Embryonic facial prominence (tissue), 1 donor: ENCODE measurements around the gene PNKD.

ENCODE experiments used
- DNase-seq: peaks from one replicate; pipeline ENCODE4 v3.0.0-alpha.2; 2016; ENCODE audit errors: extremely low spot score

PNKD gene

GRCh38 chr2:218269900-218270720, at the start of gene PNKD, which contains the start of gene AAMP:
TSS of gene PNKD (plus strand) at chr2:218270519. CDS start at chr2:218270536, 17 bp downstream.
TSS of gene AAMP (minus strand) at chr2:218270137. CDS start at chr2:218270086, 51 bp downstream.
- DNase-seq, result peak; percentile 100

DNA sequence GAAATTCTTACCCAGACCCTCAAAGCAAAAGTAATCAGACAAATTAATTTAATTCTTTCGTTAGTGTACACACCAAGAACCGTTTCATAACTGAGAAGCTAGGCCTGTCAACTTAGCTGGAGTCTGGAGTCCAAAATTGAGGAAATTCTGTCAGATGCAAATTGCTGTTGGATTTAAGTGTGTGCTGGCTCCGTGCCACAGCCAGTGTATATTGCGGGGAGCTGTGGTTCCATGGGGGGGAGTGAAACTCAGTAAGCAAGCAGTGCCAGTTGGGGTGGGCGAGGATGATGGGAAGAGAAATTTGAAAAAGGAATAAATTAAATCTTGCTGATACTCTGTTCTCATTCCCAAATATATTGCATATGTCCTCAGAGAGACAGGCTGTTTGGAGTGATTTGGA, 49.3 kb upstream of the PNKD start:
- DNase-seq, result no peak

DNA sequence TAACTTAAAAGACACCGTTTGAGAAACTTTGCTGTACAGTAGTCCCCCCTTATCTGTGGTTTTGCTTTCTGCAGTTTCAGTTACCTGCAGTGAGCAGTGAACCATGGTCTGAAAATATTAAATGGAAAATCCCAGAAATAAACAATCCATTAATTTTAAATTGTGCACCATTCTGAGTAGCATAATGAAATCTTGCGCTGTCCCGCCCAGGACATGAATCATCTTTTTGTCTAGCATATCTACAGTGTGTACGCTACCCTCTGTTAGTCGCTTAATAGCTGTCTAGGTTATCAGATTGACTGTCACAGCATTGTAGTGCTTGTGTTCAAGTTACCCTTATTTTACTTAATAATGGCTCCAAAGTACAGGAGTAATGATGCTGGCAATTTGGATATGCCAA, 47.3 kb upstream of the PNKD start:
- no peak for DNase-seq

DNA sequence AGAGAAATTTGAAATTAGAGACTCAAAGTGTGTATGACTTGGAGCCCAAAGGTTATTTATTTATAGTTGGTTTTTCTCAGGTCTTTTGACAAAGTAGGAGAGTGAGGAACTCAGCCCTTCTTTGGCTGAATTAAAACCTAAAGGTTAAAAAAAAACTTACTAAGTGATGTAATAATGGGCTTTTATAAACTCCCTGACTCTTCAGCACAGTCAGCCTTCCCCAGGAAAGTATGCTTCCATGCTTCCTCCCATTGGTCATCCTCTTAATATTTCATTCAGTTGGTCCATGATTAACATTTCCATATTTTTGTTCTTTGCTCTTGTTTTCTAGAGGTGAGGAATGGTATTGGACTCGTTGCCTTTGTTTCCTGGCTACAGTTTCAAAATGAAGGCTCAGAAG, 46.1 kb upstream of the PNKD start:
- DNase-seq, result no peak

- DNase-seq, result no peak
Measured at GRCh38 chr2:218226903-218227302, 43.4 kb upstream of the PNKD start.

DNA sequence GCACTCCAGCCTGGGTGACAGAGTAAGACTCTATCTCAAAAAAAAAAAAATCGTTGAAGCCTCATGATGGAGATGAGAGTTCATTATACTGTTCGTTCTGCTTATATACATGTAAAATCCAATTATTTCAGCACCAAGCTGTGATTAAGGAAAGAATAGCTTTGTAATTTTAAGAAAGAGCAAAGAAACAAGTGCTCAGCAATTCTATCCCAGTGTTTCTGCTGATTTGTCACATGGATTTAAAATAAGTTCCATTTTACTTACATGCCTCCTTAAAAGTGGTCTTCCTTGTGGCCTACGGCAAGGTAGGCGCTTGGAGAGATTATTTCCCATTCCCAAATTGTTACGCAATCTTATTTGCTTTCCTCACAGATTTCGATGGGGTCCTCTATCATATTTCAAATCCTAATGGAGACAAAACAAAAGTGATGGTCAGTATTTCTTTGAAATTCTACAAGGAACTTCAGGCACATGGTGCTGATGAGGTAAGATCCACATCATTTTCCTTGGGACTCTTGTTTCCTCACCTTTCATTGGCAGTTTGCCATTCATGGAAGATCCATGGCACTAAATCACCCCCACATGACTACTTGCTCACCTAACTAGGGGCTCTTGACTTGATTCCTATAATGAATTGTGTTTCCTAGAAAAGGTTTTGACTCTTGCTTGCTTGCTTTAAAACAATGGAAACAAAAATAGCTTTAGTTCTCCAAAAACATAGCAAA, 41.8 kb upstream of the PNKD start:
- no peak for DNase-seq

DNA sequence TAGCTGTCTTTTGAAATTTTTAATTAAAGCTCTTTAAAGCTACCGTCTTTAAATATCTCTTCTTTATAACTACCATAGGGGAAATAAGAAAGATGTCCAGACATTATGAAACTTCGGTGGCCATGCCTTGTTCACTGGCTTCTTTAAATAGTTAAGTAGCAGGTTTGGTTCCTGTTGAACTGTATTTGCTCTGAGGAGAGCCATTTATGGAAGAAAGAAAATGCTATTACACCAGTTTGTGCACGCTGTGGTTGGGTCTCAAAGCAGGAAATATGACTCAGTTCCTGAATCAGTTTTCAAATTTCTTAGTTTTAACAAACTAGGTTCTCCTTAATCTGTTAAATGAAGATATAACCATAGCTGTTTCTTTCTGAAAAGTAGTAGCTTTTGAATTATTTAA, 41.1 kb upstream of the PNKD start:
- no peak for DNase-seq

DNA sequence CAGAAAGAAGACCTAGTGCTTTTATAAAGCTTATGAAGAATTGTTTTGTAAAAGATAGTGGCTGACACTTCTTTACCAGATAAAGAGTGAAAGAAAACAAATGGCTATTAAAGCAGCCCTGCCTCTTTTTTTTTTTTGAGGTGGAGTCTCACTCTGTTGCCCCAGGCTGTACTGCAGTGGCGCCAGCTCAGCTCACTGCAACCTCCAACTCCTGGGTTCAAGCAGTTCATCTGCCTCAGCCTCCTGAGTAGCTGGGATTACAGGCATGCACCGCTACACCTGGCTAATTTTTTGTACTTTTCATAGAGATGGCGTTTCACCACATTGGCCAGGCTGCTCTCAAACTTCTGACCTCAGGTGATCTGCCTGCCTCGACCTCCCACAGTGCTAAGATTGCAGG, 40.5 kb upstream of the PNKD start:
- DNase-seq, result no peak

GRCh38 chr2:218230882-218231281, 39.4 kb upstream of the PNKD start:
- no peak for DNase-seq

DNA sequence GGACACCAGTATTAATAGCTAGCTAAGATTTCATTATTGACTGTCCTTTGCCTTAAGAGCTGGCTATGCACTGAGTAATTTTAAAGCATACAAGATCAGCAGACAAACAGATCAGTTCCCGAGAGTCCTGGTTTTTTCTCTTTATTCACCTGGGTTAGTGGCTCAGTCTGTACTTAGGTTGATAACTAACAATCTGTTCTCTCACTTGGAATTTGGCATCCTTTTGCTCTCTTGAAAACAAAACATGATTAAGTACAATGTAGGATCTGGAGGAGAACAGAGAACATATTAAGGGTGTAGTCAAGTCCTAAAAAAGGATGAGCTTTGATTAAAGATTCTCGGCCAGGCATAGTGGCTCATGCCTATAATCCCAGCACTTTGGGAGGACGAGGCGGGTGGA, 36.8 kb upstream of the PNKD start:
- no peak for DNase-seq

- DNase-seq, result no peak
Measured at GRCh38 chr2:218234521-218234920, 35.8 kb upstream of the PNKD start.

DNA sequence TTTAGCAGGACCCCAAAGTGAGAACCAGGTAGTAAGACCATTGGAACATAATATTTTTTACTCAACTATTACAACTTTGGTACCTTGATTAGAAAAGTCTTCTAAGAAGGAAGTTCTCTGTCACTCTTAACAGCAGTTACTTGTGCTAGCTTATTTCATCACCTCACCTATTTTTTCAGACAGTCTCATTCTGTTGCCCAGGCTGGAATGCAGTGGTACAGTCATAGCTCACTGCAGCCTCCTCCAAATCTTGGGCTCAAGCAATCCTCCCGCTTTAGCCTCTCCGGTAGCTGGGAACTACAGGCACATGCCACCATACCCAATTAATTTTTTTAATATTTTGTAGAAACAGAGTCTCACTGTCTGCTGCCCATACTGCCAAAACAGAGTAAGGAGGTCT, 35.3 kb upstream of the PNKD start:
- no peak for DNase-seq

DNA sequence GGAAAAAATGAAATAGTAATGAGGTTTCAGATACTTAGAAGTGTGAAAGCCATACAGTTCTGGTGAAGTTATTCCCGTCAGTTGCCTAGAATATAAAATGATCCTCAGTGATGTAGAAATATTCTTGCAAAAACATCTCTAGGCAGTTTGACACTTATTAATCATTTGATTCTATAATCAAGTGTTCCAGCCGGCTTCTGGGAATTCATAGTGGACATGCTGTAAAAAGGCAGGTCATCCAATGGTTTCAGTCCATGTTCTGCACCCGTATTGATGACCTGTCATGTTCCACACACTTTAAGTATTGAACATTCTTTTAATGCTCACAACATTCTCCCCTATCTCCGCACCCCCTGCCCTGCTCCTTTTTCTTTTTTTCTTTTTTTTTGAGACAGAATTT, 33.5 kb upstream of the PNKD start:
- no peak for DNase-seq

GRCh38 chr2:218238887-218239286, 31.4 kb upstream of the PNKD start:
- no peak for DNase-seq

DNA sequence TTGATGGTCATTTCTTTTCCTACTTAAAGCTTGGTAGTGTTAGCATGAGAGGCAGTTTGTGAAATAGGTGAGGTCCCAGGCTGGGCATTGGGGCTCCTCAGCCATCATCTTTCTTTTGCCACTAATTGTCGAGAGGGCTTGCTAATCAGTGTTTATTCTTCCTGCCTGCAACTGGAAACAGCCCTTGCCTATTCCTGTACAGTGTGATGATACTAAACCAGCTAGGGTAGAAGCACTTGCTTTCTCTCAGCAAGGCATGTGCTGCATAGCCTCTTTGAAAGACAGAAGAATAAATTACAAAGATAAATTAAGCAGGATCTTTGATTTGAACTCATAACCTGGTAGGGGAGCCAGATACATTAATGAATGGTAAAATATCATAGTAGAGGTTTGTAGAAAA, 26.1 kb upstream of the PNKD start:
- no peak for DNase-seq

DNA sequence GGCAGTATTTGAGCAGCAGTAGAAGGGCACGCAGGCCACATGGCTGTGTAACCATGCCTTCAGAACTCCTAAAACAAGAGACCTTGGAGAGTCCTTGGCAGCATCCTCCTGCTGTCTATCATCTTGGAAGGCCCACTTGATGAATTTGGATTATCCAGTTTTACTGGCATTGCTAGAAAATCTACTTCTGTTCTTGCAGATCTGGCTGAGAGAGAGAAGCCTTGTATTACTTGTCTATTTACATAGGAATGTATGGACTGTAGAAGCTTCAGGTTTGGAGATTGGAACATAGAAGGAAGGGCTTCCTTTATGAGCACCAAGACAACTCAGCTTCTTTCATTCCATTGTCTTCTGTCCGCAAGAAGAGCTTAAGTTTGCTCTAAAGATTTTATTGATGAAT, 25.7 kb upstream of the PNKD start:
- DNase-seq, result no peak

GRCh38 chr2:218245214-218245613, 25.1 kb upstream of the PNKD start:
- no peak for DNase-seq

GRCh38 chr2:218249691-218250090, 20.6 kb upstream of the PNKD start:
- no peak for DNase-seq

GRCh38 chr2:218252509-218253231, 17.6 kb upstream of the PNKD start:
- DNase-seq, result no peak

GRCh38 chr2:218253232-218253625, 17.1 kb upstream of the PNKD start:
- DNase-seq, result no peak

- DNase-seq, result no peak
Measured at GRCh38 chr2:218255446-218255845, 14.9 kb upstream of the PNKD start.

- DNase-seq, result no peak
Measured at GRCh38 chr2:218256612-218257350, 13.5 kb upstream of the PNKD start.
